Measurements from ENCODE around the gene FOXC2.

Gene FOXC2

DNA sequence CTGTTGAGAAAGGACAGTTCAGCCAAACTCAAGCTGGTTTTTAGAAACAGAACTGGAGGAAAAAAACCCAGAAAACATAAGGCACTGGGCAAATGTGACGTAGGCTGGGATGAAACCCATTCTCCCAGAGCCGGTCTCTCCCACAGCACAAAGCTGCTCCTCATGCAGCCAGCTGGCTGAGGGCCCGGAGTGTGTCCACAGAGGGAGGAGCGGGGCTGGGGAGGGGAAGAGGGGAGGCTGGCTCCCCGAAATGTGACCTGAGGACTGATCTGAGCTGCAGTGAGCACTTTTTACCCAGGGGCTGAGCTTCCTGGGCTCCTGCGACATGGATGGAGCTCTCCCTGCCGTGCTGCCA, 35.5 kb upstream of the FOXC2 start:
- no peak overlapping the region for H3K4me3 ChIP-seq (ENCODE audit: low read depth, low read length)
- H3K36me3 ChIP-seq, result no peaks in the 10 kb centered on the region
- H3K27me3 ChIP-seq (ENCODE audit: insufficient read depth, low read depth, severe bottlenecking), result no peaks in the 10 kb centered on the region
- no peaks in the 10 kb centered on the region for H3K9me3 ChIP-seq (ENCODE audit: severe bottlenecking)
- H3K27ac ChIP-seq, result no peak overlapping the region
- no peak for DNase-seq
- TF ChIP-seq, protein P1, sequence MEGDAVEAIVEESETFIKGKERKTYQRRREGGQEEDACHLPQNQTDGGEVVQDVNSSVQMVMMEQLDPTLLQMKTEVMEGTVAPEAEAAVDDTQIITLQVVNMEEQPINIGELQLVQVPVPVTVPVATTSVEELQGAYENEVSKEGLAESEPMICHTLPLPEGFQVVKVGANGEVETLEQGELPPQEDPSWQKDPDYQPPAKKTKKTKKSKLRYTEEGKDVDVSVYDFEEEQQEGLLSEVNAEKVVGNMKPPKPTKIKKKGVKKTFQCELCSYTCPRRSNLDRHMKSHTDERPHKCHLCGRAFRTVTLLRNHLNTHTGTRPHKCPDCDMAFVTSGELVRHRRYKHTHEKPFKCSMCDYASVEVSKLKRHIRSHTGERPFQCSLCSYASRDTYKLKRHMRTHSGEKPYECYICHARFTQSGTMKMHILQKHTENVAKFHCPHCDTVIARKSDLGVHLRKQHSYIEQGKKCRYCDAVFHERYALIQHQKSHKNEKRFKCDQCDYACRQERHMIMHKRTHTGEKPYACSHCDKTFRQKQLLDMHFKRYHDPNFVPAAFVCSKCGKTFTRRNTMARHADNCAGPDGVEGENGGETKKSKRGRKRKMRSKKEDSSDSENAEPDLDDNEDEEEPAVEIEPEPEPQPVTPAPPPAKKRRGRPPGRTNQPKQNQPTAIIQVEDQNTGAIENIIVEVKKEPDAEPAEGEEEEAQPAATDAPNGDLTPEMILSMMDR (IDR thresholded peaks at IDR 0.05; ENCODE audit: low read depth, low read length), result no peak

DNA sequence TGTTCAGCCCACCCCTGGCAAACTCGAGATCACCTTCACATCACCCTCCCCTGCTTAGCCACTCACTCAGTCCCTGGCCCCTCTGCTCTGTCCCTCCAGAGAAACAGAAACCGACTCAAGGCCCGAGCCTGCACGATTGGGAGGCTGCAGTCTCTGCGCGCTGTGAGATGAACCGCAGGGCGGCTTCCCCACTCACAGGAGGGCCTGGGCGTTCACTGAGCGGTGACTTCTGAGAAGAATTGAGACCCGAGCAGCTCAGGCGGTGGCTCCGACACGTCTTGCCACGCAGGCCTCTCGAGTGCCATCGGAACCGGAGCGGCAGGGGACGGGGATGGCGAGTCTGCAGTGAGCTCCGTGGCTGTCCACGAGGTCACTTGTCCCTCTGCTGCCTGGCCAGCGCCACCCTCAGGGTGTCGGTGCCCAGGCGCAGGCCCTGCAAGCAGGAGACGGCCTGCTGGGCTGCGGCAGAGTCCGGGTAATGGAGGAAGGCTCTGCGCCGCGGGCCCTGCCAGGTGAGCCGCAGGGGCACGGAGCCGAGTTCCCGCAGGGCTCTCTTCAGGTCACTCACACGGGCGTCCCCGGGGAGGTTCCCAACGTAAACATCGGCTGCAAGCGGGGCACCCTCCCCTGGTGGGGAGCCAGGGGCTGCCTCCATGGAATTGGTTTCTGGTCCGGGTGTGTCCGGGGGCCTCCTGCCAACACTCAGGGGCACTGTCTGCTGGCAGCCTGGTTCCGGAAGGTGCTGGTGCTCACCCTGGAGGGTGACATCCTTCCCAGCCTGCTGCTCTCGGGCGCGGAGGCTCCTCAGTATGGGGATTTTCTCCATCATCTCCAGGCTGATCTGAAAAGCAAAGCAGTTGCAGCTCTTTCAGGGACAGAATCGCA, 34.7 kb upstream of the FOXC2 start:
- Histone ChIP-seq H3K27ac (no peak overlapping the region), H3K27me3 (ENCODE audit: insufficient read depth, low read depth, severe bottlenecking) (no peaks in the 10 kb centered on the region), H3K9me3 (ENCODE audit: severe bottlenecking) (no peaks in the 10 kb centered on the region), H3K36me3 (no peaks in the 10 kb centered on the region), H3K4me3 (ENCODE audit: low read depth, low read length) (no peak overlapping the region)
- DNase-seq, result no peak
- TF ChIP-seq, protein P1 (IDR thresholded peaks at IDR 0.05; ENCODE audit: low read depth, low read length), result no peak

DNA sequence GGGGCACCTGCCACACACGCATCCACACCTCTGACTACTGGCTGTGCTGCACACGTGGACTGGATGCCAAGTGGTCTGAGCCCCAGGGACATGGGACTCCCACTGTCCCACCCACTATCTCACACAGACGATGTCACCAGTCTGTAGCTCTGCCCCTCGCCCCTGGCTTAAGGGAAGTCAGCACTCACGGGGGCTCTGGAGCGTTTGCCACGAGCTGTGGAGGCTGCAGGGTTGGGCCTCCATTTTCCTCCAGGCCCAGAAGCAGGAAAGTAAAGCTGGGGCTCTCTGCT, 34.2 kb upstream of the FOXC2 start:
- no peak for DNase-seq
- TF ChIP-seq, protein P1 (IDR thresholded peaks at IDR 0.05; ENCODE audit: low read depth, low read length), result no peak
- no peaks in the 10 kb centered on the region for H3K9me3 ChIP-seq (ENCODE audit: severe bottlenecking)
- no peaks in the 10 kb centered on the region for H3K36me3 ChIP-seq
- H3K27ac ChIP-seq, result no peak overlapping the region
- no peak overlapping the region for H3K4me3 ChIP-seq (ENCODE audit: low read depth, low read length)
- H3K27me3 ChIP-seq (ENCODE audit: insufficient read depth, low read depth, severe bottlenecking), result no peaks in the 10 kb centered on the region

DNA sequence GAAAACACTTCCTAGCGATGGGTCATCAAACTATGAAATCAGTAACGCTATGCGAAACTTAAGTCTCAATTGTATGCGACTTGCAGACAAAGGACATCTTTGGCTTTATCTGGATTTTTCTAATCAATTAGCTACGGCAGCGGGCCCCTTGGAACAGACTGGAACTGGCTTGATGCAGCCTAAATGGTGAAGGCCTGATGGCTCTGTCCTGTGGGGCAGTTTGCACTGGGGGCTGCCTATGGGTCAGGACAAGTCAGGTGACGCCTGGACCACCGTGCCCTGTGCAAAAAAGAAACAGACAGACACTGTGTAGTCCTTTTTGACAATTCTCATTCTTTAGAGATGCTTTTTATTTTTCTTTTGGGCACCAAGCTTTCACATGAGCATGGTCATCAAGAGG, 33.6 kb upstream of the FOXC2 start:
- TF ChIP-seq, protein P1 (IDR thresholded peaks at IDR 0.05; ENCODE audit: low read depth, low read length), result no peak
- no peak for DNase-seq
- no peak overlapping the region for H3K4me3 ChIP-seq (ENCODE audit: low read depth, low read length)
- no peaks in the 10 kb centered on the region for H3K36me3 ChIP-seq
- no peaks in the 10 kb centered on the region for H3K27me3 ChIP-seq (ENCODE audit: insufficient read depth, low read depth, severe bottlenecking)
- H3K27ac ChIP-seq, result no peak overlapping the region
- no peaks in the 10 kb centered on the region for H3K9me3 ChIP-seq (ENCODE audit: severe bottlenecking)

DNA sequence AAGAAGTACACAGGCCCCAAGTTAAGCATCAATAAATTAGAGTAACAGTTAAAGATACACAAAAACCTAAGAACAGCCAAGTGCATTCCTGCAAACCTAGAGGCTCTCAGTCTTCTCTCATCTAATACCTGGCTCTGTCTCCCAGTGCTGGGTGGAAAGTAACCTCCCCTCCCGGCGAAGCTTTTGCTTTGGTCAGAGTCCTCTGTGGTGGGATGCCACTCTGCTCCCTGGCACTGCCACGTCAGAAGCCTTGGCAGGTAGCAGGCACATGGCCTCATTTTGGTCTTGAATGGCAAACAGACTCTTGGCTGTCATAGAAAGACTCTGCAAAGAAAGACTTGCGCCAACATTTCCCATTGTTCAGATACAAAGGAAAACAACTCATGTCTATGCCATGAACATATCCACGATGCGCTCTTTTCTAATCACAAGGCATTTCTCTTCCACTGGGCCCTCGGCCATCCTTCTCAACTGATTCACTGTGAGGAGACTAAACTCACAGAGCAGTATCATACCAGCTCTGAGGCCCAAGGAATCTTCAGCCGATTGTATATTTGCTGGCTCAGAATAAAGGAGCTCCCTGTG, 32.8 kb upstream of the FOXC2 start:
- Histone ChIP-seq H3K4me3 (ENCODE audit: low read depth, low read length) (no peak overlapping the region), H3K36me3 (no peaks in the 10 kb centered on the region), H3K27me3 (ENCODE audit: insufficient read depth, low read depth, severe bottlenecking) (no peaks in the 10 kb centered on the region), H3K27ac (no peak overlapping the region), H3K9me3 (ENCODE audit: severe bottlenecking) (no peaks in the 10 kb centered on the region)
- DNase-seq, result no peak
- TF ChIP-seq, protein P1 (IDR thresholded peaks at IDR 0.05; ENCODE audit: low read depth, low read length), result no peak

Measured in WERI-Rb-1 (cell line).